IMR-90 (cell line): ENCODE measurements around the gene PAK5. TPM values are rescaled to one million over a fixed set of nuclear protein-coding genes. Genes with fewer than 3 reads are reported as not detected.

Source experiments
- ATAC-seq: fragments of 200-7000 bp; cut with Tn5 transposase; 2 replicates; pipeline ENCODE4 v1.9.1; 2020; ENCODE audit warnings: low read depth, mild to moderate bottlenecking, moderate library complexity
- BruUV-seq: library from RNA; stranded (reverse); fragments of 400-500 nt; replicated peaks from 2 replicates; lab custom pipeline; 2021; lab: Mats Ljungman, UMichigan
- CTCF ChIA-PET: fragments of 300-600 bp; formaldehyde crosslinking; extraction: SDS; loops from one replicate; lab custom pipeline; 2021; ENCODE audit warnings: antibody characterized with exemption; lab: Yijun Ruan, JAX
- POLR2A ChIA-PET: fragments of 300-600 bp; sonication (Branson Sonifier 250); formaldehyde crosslinking; loops from one replicate; lab custom pipeline; 2022; ENCODE audit warnings: antibody characterized with exemption; ENCODE audit not compliant: unreplicated experiment; lab: Charles Lee
- DNase-seq: peaks from one replicate; pipeline ENCODE4 v3.0.0; 2013
- H2AFZ ChIP-seq: replicated peaks from 2 replicates; pipeline ENCODE3; 2013; ENCODE audit warnings: low read length, mild to moderate bottlenecking; ENCODE audit not compliant: poor library complexity
- H2AK5ac ChIP-seq: 2 replicates; pipeline ENCODE4 v1.6.1; 2013; ENCODE audit warnings: low read depth, low read length, inconsistent platforms
- H2AK9ac ChIP-seq: replicated peaks from 2 replicates; pipeline ENCODE3; 2013; ENCODE audit warnings: mild to moderate bottlenecking, low read depth, low read length, moderate library complexity; ENCODE audit not compliant: poor library complexity
- H2BK120ac ChIP-seq: 2 replicates; pipeline ENCODE4 v1.6.1; 2013; ENCODE audit warnings: low read depth, low read length, inconsistent platforms
- H2BK15ac ChIP-seq: 3 replicates; pipeline ENCODE4 v1.6.1; 2013; ENCODE audit warnings: low read depth, low read length, inconsistent platforms
- H2BK20ac ChIP-seq: 2 replicates; pipeline ENCODE4 v1.6.1; 2013; ENCODE audit warnings: low read depth, mild to moderate bottlenecking, inconsistent platforms, low read length, moderate library complexity
- H2BK5ac ChIP-seq: 2 replicates; pipeline ENCODE4 v1.6.1; 2013; ENCODE audit warnings: mild to moderate bottlenecking, low read depth, low read length, inconsistent platforms; ENCODE audit not compliant: poor library complexity, severe bottlenecking
- H3K14ac ChIP-seq: replicated peaks from 2 replicates; pipeline ENCODE4 v1.6.1; 2013; ENCODE audit warnings: low read depth, low read length, inconsistent platforms
- H3K18ac ChIP-seq: 2 replicates; pipeline ENCODE4 v1.6.1; 2013; ENCODE audit warnings: low read depth, low read length, control low read depth
- H3K23ac ChIP-seq: 2 replicates; pipeline ENCODE4 v1.6.1; 2013; ENCODE audit warnings: low read depth, low read length, inconsistent platforms
- H3K27ac ChIP-seq: 2 replicates; pipeline ENCODE4 v1.5.1; 2013; ENCODE audit warnings: mild to moderate bottlenecking, control low read depth, low read length; ENCODE audit not compliant: insufficient read depth
- H3K27me3 ChIP-seq: 2 replicates; pipeline ENCODE4 v1.6.1; 2013; ENCODE audit warnings: low read length; ENCODE audit not compliant: control insufficient read depth, insufficient read depth
- H3K36me3 ChIP-seq: 2 replicates; pipeline ENCODE4 v1.6.1; 2013; ENCODE audit warnings: low read length, mixed read lengths; ENCODE audit not compliant: control insufficient read depth, insufficient read depth
- H3K4ac ChIP-seq: 2 replicates; pipeline ENCODE4 v1.6.1; 2013; ENCODE audit warnings: low read depth, low read length, inconsistent platforms
- H3K4me1 ChIP-seq: 2 replicates; pipeline ENCODE4 v1.6.1; 2013; ENCODE audit warnings: low read length, mixed read lengths; ENCODE audit not compliant: control insufficient read depth, insufficient read depth
- H3K4me2 ChIP-seq: 2 replicates; pipeline ENCODE4 v1.6.1; 2013; ENCODE audit warnings: low read depth, mild to moderate bottlenecking, control low read depth, low read length, moderate library complexity
- H3K4me3 ChIP-seq: 2 replicates; pipeline ENCODE4 v1.5.1; 2013; ENCODE audit warnings: low read depth, mild to moderate bottlenecking, control low read depth, low read length, moderate library complexity; ENCODE audit not compliant: insufficient read depth
- H3K56ac ChIP-seq: 2 replicates; pipeline ENCODE4 v1.6.1; 2013; ENCODE audit warnings: low read length, inconsistent platforms; ENCODE audit not compliant: insufficient read depth; ENCODE audit errors: extremely low read depth
- H3K79me1 ChIP-seq, 2 experiments: 2 replicates each; pipeline ENCODE4 v1.6.1; 2013; ENCODE audit warnings: low read length in 2 of 2, inconsistent platforms in 1 of 2, low read depth in 1 of 2
- H3K9ac ChIP-seq: 2 replicates; pipeline ENCODE4 v1.6.1; 2013; ENCODE audit warnings: low read depth, low read length, control low read depth
- H3K9me1 ChIP-seq: 2 replicates; pipeline ENCODE4 v1.6.1; 2013; ENCODE audit warnings: low read length, inconsistent platforms; ENCODE audit not compliant: insufficient read depth
- H3K9me3 ChIP-seq: 2 replicates; pipeline ENCODE4 v1.6.1; 2013; ENCODE audit warnings: low read length; ENCODE audit not compliant: control insufficient read depth, insufficient read depth
- H4K20me1 ChIP-seq: 2 replicates; pipeline ENCODE4 v1.6.1; 2013; ENCODE audit warnings: low read length, inconsistent platforms; ENCODE audit not compliant: insufficient read depth
- H4K5ac ChIP-seq: 2 replicates; pipeline ENCODE4 v1.6.1; 2013; ENCODE audit warnings: mild to moderate bottlenecking, low read depth, low read length, control low read depth
- H4K8ac ChIP-seq, 2 experiments: 2 replicates each; pipeline ENCODE4 v1.6.1; 2013; ENCODE audit warnings: low read depth in 2 of 2, low read length in 2 of 2, control low read depth in 1 of 2, inconsistent platforms in 1 of 2
- H4K91ac ChIP-seq: 2 replicates; pipeline ENCODE4 v1.6.1; 2013; ENCODE audit warnings: low read depth, low read length, inconsistent platforms; ENCODE audit not compliant: insufficient read depth
- ELK1 ChIP-seq: fragments of 150-350 bp; IDR thresholded peaks from 2 replicates; pipeline ENCODE4 v1.6.1; 2016; ENCODE audit warnings: low read depth, mild to moderate bottlenecking, low read length, moderate library complexity, borderline replicate concordance
- FOS ChIP-seq: fragments of 150-350 bp; IDR thresholded peaks from 2 replicates; pipeline ENCODE4 v1.6.1; 2016; ENCODE audit warnings: low read depth, low read length
- MXI1 ChIP-seq: IDR thresholded peaks from 2 replicates; pipeline ENCODE4 v1.6.1; 2012; ENCODE audit warnings: low read depth, mild to moderate bottlenecking, low read length, moderate library complexity, borderline replicate concordance
- USF2 ChIP-seq: fragments of 150-350 bp; IDR thresholded peaks from 2 replicates; pipeline ENCODE4 v1.6.1; 2017; ENCODE audit warnings: mild to moderate bottlenecking, antibody characterized with exemption, low read length, low read depth
- WGBS, 2 experiments: methylation state at CpG; one replicate each; pipeline versions ENCODE4 v1.1.5 to v1.1.7; 2013; ENCODE audit warnings: missing lambda C conversion rate in 2 of 2; ENCODE audit not compliant: insufficient read length in 1 of 2; ENCODE audit errors: extremely low coverage in 2 of 2; 5-methylcytosine and 5-hydroxymethylcytosine counted together
- dilution Hi-C: fragments of 300-500 bp; cut with HindIII; formaldehyde crosslinking; loops from one replicate; pipeline ENCODE4 v1.14.3; 2018; ENCODE audit warnings: low sequenced_read_pairs; ENCODE audit not compliant: unreplicated experiment
- in situ Hi-C: fragments of 300-500 bp; cut with MboI; formaldehyde crosslinking; loops from 3 replicates; pipeline ENCODE4 v1.14.3; 2019; ENCODE audit warnings: low sequenced_read_pairs, inconsistent platforms, mixed read lengths
- intact Hi-C: fragments of 100-400 bp; cut with micrococcal nuclease; formaldehyde crosslinking; loops from 2 replicates; pipeline ENCODE4 v1.10.0; 2022
- polyA plus RNA-seq, 3 experiments: library from polyadenylated mRNA; depleted of rRNA; stranded (reverse); fragments of >200 nt; gene quantifications; 2 replicates each; pipeline ENCODE4 v1.2.3, GENCODE V29; 2012; ENCODE audit warnings: low replicate concordance in 1 of 3
- total RNA-seq: library from RNA; depleted of rRNA; stranded (reverse); fragments of >200 nt; gene quantifications from 2 replicates; pipeline ENCODE4 v1.2.3, GENCODE V29; 2012; rRNA removed

The PAK5 gene
- total and polyA plus RNA-seq, 2 of the 4 experiments (the other 2 are of a cell fraction), result not detected

GRCh38 chr20:9488063-9488462 is 350.8 kb downstream of the PAK5 start:
- H3K14ac ChIP-seq, result no peak overlapping the region
- TF ChIP-seq MXI1, result no peak
- TF ChIP-seq ELK1, result no peak
- TF ChIP-seq FOS, result no peak
- TF ChIP-seq USF2, result no peak
- no peak overlapping the region for H2AK5ac ChIP-seq
- no peak overlapping the region for H2BK5ac ChIP-seq
- H3K4me1 ChIP-seq, result no peaks in the 10 kb centered on the region
- ChIA-PET CTCF (no interaction called here), POLR2A (no interaction called here)
- no peak overlapping the region for H3K9ac ChIP-seq
- H2BK15ac ChIP-seq, result no peak overlapping the region
- no peaks in the 10 kb centered on the region for H3K79me1 ChIP-seq
- in situ Hi-C loops, result no loop called here
- H3K27ac ChIP-seq, result no peak overlapping the region
- H3K4ac ChIP-seq, result no peak overlapping the region
- no peak overlapping the region for H3K56ac ChIP-seq
- no peak overlapping the region for H2BK20ac ChIP-seq
- H3K23ac ChIP-seq, result no peak overlapping the region
- no peaks in the 10 kb centered on the region for H3K27me3 ChIP-seq
- no peak overlapping the region for H4K8ac ChIP-seq
- H3K9me3 ChIP-seq, result no peaks in the 10 kb centered on the region
- no peak overlapping the region for H3K4me3 ChIP-seq
- no peak overlapping the region for H4K5ac ChIP-seq
- no peak overlapping the region for H2BK120ac ChIP-seq
- intact Hi-C loops, result no loop called here
- no peak overlapping the region for H4K91ac ChIP-seq
- BruUV-seq, result no TSS peak
- no peaks in the 10 kb centered on the region for H3K36me3 ChIP-seq
- no peaks in the 10 kb centered on the region for H4K20me1 ChIP-seq
- H2AFZ ChIP-seq, result no peak overlapping the region
- ATAC-seq (no peak), DNase-seq (no peak)
- WGBS, 2 experiments, result no CpG with 5 or more reads among the region's 2 CpGs
- no peak overlapping the region for H3K4me2 ChIP-seq
- H3K18ac ChIP-seq, result no peak overlapping the region
- H2AK9ac ChIP-seq, result no peak overlapping the region
- H3K9me1 ChIP-seq, result no peaks in the 10 kb centered on the region; the same call in 1 of the 2 replicates
- dilution Hi-C loops, result no loop called here

Other genes with a start within 250 kb of the PAK5 start
- gene ANKEF1, start 195.9 kb upstream of the PAK5 start, total RNA-seq, result 0.54 and 0.56 TPM in 2 replicates
- 0.20 and 0.31 TPM in 2 replicates for gene ANKEF1, start 195.9 kb upstream of the PAK5 start, polyA plus RNA-seq (2012; rRNA removed)